Airway epithelial cell (primary cell): ENCODE measurements around the gene RPN2. TPM values are rescaled to one million over a fixed set of nuclear protein-coding genes. Genes with fewer than 3 reads are reported as not detected.

ENCODE experiments used
- total RNA-seq: library from RNA; depleted of rRNA; stranded (reverse); fragments of >200 nt; gene quantifications from 2 replicates; pipeline ENCODE4 v1.2.3, GENCODE V29; 2015

Gene RPN2
- 159 and 211 TPM in 2 replicates for total RNA-seq

DNA sequence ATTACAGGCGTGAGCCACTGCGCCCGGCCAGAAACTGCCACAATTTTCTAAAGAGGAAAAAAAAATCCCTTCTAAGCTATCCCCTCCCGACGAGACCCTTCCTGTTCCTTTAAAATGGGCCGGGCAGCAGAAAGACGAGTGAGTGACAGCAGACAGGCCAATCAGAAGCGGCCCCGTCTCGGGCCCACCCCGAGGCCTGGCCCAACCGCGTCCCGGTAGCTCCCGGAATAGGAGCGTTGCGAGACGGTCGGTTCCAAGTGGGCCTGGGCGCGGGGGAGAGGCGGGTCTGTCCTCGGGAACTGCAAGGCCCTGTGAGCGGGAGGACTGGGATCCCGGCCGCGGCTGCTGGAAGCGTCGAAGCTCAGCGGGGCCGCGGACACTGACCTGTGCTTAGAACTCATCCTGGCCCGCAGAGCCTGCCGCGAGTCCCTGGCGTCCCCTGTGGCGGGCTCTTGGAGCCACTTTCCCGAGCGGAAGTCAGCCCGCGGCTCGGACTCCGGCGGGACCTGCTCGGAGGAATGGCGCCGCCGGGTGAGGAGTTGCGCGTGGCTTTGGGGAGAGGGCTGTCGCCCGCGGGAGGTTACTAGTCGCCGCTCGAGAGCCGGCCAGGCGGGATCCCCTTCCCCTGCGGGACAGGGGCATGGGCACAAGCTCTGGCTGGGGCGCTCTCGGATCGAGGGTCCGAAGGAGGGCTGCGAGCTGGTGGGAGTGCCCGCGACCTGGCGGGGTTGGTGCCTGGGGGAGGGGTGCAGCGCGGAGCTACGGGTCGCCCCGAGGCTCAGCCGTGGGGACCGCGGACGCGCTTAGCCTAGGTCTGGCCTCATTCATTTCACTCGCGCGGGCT is at the start of gene RPN2, which contains the start of gene MROH8:
RPN2 (plus strand) TSS at position 492 of the 844 bp plus-strand sequence; CDS start at position 519, 27 bp downstream.
MROH8 (minus strand) TSS at position 710 of the 844 bp plus-strand sequence.

DNA sequence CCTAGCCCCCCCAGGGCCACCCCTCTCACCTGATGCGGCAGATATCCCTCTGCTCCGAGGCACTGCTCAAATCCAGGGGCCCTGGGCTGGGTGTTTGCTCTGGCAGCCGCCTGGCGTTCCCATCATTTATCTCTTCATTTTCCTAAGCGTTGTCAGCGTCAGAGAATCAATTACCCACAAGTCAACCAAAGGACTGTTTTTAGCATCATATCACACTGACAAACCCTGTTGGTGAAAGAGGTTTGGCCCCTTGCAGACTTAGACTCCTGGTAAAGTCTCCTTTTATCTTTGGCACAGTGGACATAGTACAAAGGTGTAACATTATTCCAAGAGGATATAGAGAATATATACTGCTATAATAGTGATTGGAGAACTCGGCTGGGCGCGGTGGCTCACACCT is 82.6 kb downstream of the RPN2 start, which contains the start of gene GHRH:
GHRH (minus strand) TSS at position 101 of the 400 bp plus-strand sequence. CDS start 4,925 bp downstream, outside the sequence.

Other genes starting within 250 kb of the RPN2 start
- gene SAMHD1, start 227.6 kb upstream of the RPN2 start, total RNA-seq, result 7.4 and 8.3 TPM in 2 replicates
- 6.9 and 7.2 TPM in 2 replicates for gene RBL1, start 83.3 kb upstream of the RPN2 start, total RNA-seq
- gene MROH8, start 218 bp downstream of the RPN2 start, total RNA-seq, result 0.07 and 1.2 TPM in 2 replicates
- gene GHRH, start 82.5 kb downstream of the RPN2 start, total RNA-seq, result not detected in 2 replicates
- 29.4 and 38.5 TPM in 2 replicates for gene MANBAL, start 110.3 kb downstream of the RPN2 start, total RNA-seq
- gene SRC, start 166.8 kb downstream of the RPN2 start, total RNA-seq, result 41.0 and 54.1 TPM in 2 replicates